ENCODE measurements around the gene TLR7. TPM values are rescaled to one million over a fixed set of nuclear protein-coding genes. Genes with fewer than 3 reads are reported as not detected.

The TLR7 gene
- total RNA-seq, 4 donors from 2014 or later = 0.30 to 1.2 (median 0.64) TPM

- DNase-seq (ENCODE audit: low spot score in 2 of 2) = no peak
- TF ChIP-seq POLR2A (IDR thresholded peaks at IDR 0.05) = no peak
- H3K27me3 ChIP-seq = no peaks in the 10 kb centered on the region
- no peak overlapping the region for H3K4me3 ChIP-seq
- no peaks in the 10 kb centered on the region for H3K36me3 ChIP-seq
- no peak overlapping the region for H3K27ac ChIP-seq
- H3K4me1 ChIP-seq = no peaks in the 10 kb centered on the region
- no peaks in the 10 kb centered on the region for H3K9me3 ChIP-seq
- WGBS, 2 donors = 11 to 41% methylated on average over 7 to 8 of the region's 8 CpGs
Measured at GRCh38 chrX:12877386-12877785, 10.5 kb downstream of the TLR7 start.

DNA sequence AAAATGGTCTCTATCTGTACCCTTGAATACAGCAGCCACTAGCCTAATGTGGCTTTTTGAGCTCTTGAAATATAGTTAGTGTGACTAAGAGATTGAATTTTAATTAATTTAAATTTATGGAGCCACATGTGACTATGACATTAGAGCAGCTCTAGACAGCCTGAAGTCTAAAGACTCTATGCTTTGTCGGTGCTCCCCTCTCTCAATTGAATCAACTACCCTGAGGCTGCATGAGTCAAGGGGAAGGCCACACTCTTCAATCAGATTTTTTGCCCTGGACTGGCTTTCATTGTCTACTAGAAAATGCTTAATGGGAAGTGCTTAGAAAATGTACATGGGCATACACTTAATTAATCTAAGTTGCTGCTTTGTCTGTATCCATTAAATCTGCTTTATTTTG lies 11.7 kb downstream of the TLR7 start:
- DNase-seq (ENCODE audit: low spot score in 2 of 2) = no peak
- 67 to 69% methylated on average over 1 of the region's 1 CpG for WGBS, 2 donors
- H3K4me3 ChIP-seq = no peak overlapping the region
- H3K27me3 ChIP-seq = no peaks in the 10 kb centered on the region
- H3K36me3 ChIP-seq = no peaks in the 10 kb centered on the region
- no peaks in the 10 kb centered on the region for H3K4me1 ChIP-seq
- TF ChIP-seq POLR2A (IDR thresholded peaks at IDR 0.05) (no peak), EP300 (IDR thresholded peaks at IDR 0.05) (no peak)
- no peak overlapping the region for H3K27ac ChIP-seq
- H3K9me3 ChIP-seq = no peaks in the 10 kb centered on the region

DNA sequence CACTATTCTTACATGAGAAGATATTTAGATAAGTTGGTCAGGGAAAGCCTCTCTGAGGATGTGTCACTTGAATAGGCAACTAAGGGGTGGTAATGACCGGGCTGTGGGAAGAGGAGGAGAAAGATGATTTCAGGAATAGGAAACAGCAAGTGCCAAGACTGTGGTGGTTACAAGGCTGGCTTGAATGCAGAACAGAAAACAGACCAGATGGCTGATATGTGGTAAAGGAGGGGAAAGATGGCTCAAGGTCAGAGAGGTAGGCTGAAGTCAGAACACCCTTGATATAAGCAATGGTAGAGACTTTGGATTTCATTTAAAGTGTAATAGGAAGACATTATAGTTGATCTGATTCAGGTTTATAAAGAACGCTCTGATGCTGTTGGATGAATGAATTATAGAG lies 15.0 kb downstream of the TLR7 start:
- H3K9me3 ChIP-seq = no peaks in the 10 kb centered on the region
- WGBS, 2 donors = 81 to 100% methylated on average over 1 to 2 of the region's 2 CpGs
- no peaks in the 10 kb centered on the region for H3K27me3 ChIP-seq
- H3K4me3 ChIP-seq = no peak overlapping the region
- no peak for DNase-seq (ENCODE audit: low spot score in 2 of 2)
- no peak overlapping the region for H3K27ac ChIP-seq
- TF ChIP-seq POLR2A (IDR thresholded peaks at IDR 0.05) (no peak), EP300 (IDR thresholded peaks at IDR 0.05) (no peak), CTCF (IDR thresholded peaks at IDR 0.05) (no peak)
- H3K4me1 ChIP-seq = no peaks in the 10 kb centered on the region
- H3K36me3 ChIP-seq = no peaks in the 10 kb centered on the region

DNA sequence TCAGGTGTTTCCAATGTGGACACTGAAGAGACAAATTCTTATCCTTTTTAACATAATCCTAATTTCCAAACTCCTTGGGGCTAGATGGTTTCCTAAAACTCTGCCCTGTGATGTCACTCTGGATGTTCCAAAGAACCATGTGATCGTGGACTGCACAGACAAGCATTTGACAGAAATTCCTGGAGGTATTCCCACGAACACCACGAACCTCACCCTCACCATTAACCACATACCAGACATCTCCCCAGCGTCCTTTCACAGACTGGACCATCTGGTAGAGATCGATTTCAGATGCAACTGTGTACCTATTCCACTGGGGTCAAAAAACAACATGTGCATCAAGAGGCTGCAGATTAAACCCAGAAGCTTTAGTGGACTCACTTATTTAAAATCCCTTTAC lies 18.6 kb downstream of the TLR7 start:
- TF ChIP-seq CTCF (IDR thresholded peaks at IDR 0.05) (no peak), POLR2A (IDR thresholded peaks at IDR 0.05) (no peak), EP300 (IDR thresholded peaks at IDR 0.05) (no peak)
- no peak overlapping the region for H3K27ac ChIP-seq

DNA sequence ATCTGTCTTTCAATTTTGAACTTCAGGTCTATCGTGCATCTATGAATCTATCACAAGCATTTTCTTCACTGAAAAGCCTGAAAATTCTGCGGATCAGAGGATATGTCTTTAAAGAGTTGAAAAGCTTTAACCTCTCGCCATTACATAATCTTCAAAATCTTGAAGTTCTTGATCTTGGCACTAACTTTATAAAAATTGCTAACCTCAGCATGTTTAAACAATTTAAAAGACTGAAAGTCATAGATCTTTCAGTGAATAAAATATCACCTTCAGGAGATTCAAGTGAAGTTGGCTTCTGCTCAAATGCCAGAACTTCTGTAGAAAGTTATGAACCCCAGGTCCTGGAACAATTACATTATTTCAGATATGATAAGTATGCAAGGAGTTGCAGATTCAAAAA lies 19.7 kb downstream of the TLR7 start:
- peaks cover 0 to 3% (median 0%) of the 10 kb centered on the region in 4 donors for H3K4me1 ChIP-seq
- no peaks in the 10 kb centered on the region for H3K27me3 ChIP-seq
- WGBS, 2 donors = 76 to 87% methylated on average over 3 of the region's 3 CpGs
- no peaks in the 10 kb centered on the region for H3K9me3 ChIP-seq
- no peak overlapping the region for H3K4me3 ChIP-seq
- no peak overlapping the region for H3K27ac ChIP-seq
- DNase-seq (ENCODE audit: low spot score in 2 of 2) = no peak
- TF ChIP-seq CTCF (IDR thresholded peaks at IDR 0.05) = no peak
- no peak for TF ChIP-seq POLR2A (IDR thresholded peaks at IDR 0.05)
- TF ChIP-seq EP300 (IDR thresholded peaks at IDR 0.05) = no peak
- no peaks in the 10 kb centered on the region for H3K36me3 ChIP-seq

More for the DNA sequence above, 18.6 kb downstream of the TLR7 start:
- Histone ChIP-seq H3K4me1 (no peaks in the 10 kb centered on the region), H3K9me3 (no peaks in the 10 kb centered on the region), H3K36me3 (no peaks in the 10 kb centered on the region), H3K4me3 (no peak overlapping the region), H3K27me3 (no peaks in the 10 kb centered on the region)
- WGBS, 2 donors = 29 to 57% methylated on average over 5 of the region's 5 CpGs
- DNase-seq (ENCODE audit: low spot score in 2 of 2) = no peak

- Histone ChIP-seq H3K9me3 (no peaks in the 10 kb centered on the region), H3K36me3 (no peaks in the 10 kb centered on the region), H3K4me1 (peaks cover 0 to 3% (median 0%) of the 10 kb centered on the region in 4 donors), H3K27ac (no peak overlapping the region), H3K27me3 (no peaks in the 10 kb centered on the region), H3K4me3 (no peak overlapping the region)
- no peak for DNase-seq (ENCODE audit: low spot score in 2 of 2)
- no peak for TF ChIP-seq POLR2A (IDR thresholded peaks at IDR 0.05)
- no peak for TF ChIP-seq EP300 (IDR thresholded peaks at IDR 0.05)
- TF ChIP-seq CTCF (IDR thresholded peaks at IDR 0.05) = no peak
- WGBS, 2 donors = 72 to 83% methylated on average over 2 of the region's 2 CpGs
Measured at GRCh38 chrX:12887141-12887540, 20.3 kb downstream of the TLR7 start.

All from tibial nerve (tissue), 4 donors.